Loucy (cell line): ENCODE data around the gene MMP15.
"Not testable (repeated sequence)": the region's sequence is repeated elsewhere in the genome, so short reads cannot be mapped to it uniquely, and the experiment has no call there.

Source experiments
- H2AFZ ChIP-seq: fragments of 200-600 bp; sonication (generic); 2 replicates; pipeline ENCODE4 v1.6.0; 2016; ENCODE audit warnings: antibody characterized with exemption, mild to moderate bottlenecking, low read length, moderate library complexity
- H3F3A ChIP-seq: fragments of 200-600 bp; 2 replicates; pipeline ENCODE4 v1.6.0; 2016; ENCODE audit warnings: antibody characterized with exemption, low read depth, mild to moderate bottlenecking
- H3K27me3 ChIP-seq: fragments of 200-600 bp; sonication (generic); 2 replicates; pipeline ENCODE4 v1.6.1; 2014; ENCODE audit warnings: low read length, mild to moderate bottlenecking; ENCODE audit not compliant: insufficient read depth, poor library complexity, severe bottlenecking
- H3K36me3 ChIP-seq: fragments of 200-600 bp; sonication (generic); 2 replicates; pipeline ENCODE4 v1.6.1; 2016; ENCODE audit warnings: low read length; ENCODE audit not compliant: insufficient read depth
- H3K4me1 ChIP-seq: fragments of 200-600 bp; sonication (generic); 2 replicates; pipeline ENCODE4 v1.5.1; 2014; ENCODE audit warnings: low read length, mild to moderate bottlenecking; ENCODE audit not compliant: insufficient read depth, poor library complexity, severe bottlenecking
- H3K4me2 ChIP-seq: fragments of 200-600 bp; sonication (generic); 2 replicates; pipeline ENCODE4 v1.6.0; 2014; ENCODE audit warnings: antibody characterized with exemption, low read length, low read depth, mild to moderate bottlenecking; ENCODE audit not compliant: poor library complexity, severe bottlenecking
- H3K4me3 ChIP-seq: fragments of 200-600 bp; sonication (generic); 2 replicates; pipeline ENCODE4 v1.5.1; 2014; ENCODE audit warnings: low read length, mild to moderate bottlenecking, mixed read lengths; ENCODE audit not compliant: poor library complexity, severe bottlenecking
- H3K79me2 ChIP-seq: fragments of 200-600 bp; sonication (generic); 2 replicates; pipeline ENCODE4 v1.6.1; 2014; ENCODE audit warnings: low read length; ENCODE audit not compliant: insufficient read depth
- H3K9ac ChIP-seq: fragments of 200-600 bp; sonication (generic); 2 replicates; pipeline ENCODE4 v1.6.0; 2014; ENCODE audit warnings: mild to moderate bottlenecking, low read depth, low read length, moderate library complexity; ENCODE audit not compliant: poor library complexity, severe bottlenecking
- H3K9me2 ChIP-seq: fragments of 200-600 bp; sonication (generic); replicated peaks from 2 replicates; pipeline ENCODE4 v1.6.1; 2016; ENCODE audit warnings: low read depth, low read length, mixed read lengths
- H3K9me3 ChIP-seq: fragments of 200-600 bp; sonication (generic); 2 replicates; pipeline ENCODE4 v1.6.1; 2014; ENCODE audit warnings: mild to moderate bottlenecking, antibody characterized with exemption, low read length, low read depth; ENCODE audit not compliant: insufficient read depth
- H4K20me1 ChIP-seq: fragments of 200-600 bp; sonication (generic); 2 replicates; pipeline ENCODE4 v1.6.0; 2014; ENCODE audit warnings: antibody characterized with exemption, low read length, mild to moderate bottlenecking; ENCODE audit not compliant: insufficient read depth, poor library complexity, severe bottlenecking
- EZH2phosphoT487 ChIP-seq: fragments of 200-600 bp; IDR thresholded peaks from 2 replicates; pipeline ENCODE4 v1.6.1; 2018; ENCODE audit warnings: antibody characterized with exemption, mild to moderate bottlenecking, moderate library complexity, borderline replicate concordance
- TF ChIP-seq, protein P1 (sequence below): fragments of 200-600 bp; sonication (generic); conservative IDR thresholded peaks from 2 replicates; pipeline ENCODE4 v1.5.1; 2014; ENCODE audit warnings: mild to moderate bottlenecking, antibody characterized with exemption, low read length

The MMP15 gene

GRCh38 chr16:58094026-58094425 lies 68.5 kb downstream of the MMP15 start:
- H3K9ac ChIP-seq = no peak overlapping the region
- no peaks in the 10 kb centered on the region for H3K9me2 ChIP-seq
- no peaks in the 10 kb centered on the region for H3K27me3 ChIP-seq
- TF ChIP-seq, protein P1, sequence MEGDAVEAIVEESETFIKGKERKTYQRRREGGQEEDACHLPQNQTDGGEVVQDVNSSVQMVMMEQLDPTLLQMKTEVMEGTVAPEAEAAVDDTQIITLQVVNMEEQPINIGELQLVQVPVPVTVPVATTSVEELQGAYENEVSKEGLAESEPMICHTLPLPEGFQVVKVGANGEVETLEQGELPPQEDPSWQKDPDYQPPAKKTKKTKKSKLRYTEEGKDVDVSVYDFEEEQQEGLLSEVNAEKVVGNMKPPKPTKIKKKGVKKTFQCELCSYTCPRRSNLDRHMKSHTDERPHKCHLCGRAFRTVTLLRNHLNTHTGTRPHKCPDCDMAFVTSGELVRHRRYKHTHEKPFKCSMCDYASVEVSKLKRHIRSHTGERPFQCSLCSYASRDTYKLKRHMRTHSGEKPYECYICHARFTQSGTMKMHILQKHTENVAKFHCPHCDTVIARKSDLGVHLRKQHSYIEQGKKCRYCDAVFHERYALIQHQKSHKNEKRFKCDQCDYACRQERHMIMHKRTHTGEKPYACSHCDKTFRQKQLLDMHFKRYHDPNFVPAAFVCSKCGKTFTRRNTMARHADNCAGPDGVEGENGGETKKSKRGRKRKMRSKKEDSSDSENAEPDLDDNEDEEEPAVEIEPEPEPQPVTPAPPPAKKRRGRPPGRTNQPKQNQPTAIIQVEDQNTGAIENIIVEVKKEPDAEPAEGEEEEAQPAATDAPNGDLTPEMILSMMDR = no peak
- no peak for TF ChIP-seq EZH2phosphoT487
- H3K4me3 ChIP-seq = no peak overlapping the region
- peaks cover 23% of the 10 kb centered on the region for H3K4me1 ChIP-seq
- H3K79me2 ChIP-seq = no peaks in the 10 kb centered on the region
- H3K9me3 ChIP-seq = no peaks in the 10 kb centered on the region
- no peaks in the 10 kb centered on the region for H4K20me1 ChIP-seq
- H2AFZ ChIP-seq = no peak overlapping the region
- no peak overlapping the region for H3K4me2 ChIP-seq
- no peaks in the 10 kb centered on the region for H3K36me3 ChIP-seq
- H3F3A ChIP-seq = no peaks in the 10 kb centered on the region

- Histone ChIP-seq H3K79me2 (no peaks in the 10 kb centered on the region), H2AFZ (0 out of 2 replicates have a peak overlapping the region, but pooled peaks have one; percentile 36), H3K4me2 (peak overlapping the region; percentile 14), H3K9me3 (no peaks in the 10 kb centered on the region), H3K9me2 (no peaks in the 10 kb centered on the region), H4K20me1 (no peaks in the 10 kb centered on the region), H3F3A (no peaks in the 10 kb centered on the region), H3K27me3 (no peaks in the 10 kb centered on the region), H3K9ac (peak overlapping the region; percentile 42), H3K4me3 (no peak overlapping the region), H3K36me3 (no peaks in the 10 kb centered on the region), H3K4me1 (peaks cover 25% of the 10 kb centered on the region)
- no peak for TF ChIP-seq EZH2phosphoT487
- TF ChIP-seq, protein P1 = no peak
Observed at GRCh38 chr16:58094791-58095574, 69.4 kb downstream of the MMP15 start.

GRCh38 chr16:58095575-58095960 lies 70.0 kb downstream of the MMP15 start:
- Histone ChIP-seq H3K4me2 (peak overlapping the region; percentile 14), H3K4me1 (peaks cover 31% of the 10 kb centered on the region)
- H4K20me1 ChIP-seq, H3K9me3 ChIP-seq, H3K9ac ChIP-seq, H3K9me2 ChIP-seq, H3K4me3 ChIP-seq, H3K36me3 ChIP-seq, H3K79me2 ChIP-seq, H3K27me3 ChIP-seq, H3F3A ChIP-seq, H2AFZ ChIP-seq: not testable (repeated sequence)

- Histone ChIP-seq H3K9ac (no peak overlapping the region), H3K4me2 (no peak overlapping the region), H3K9me2 (no peaks in the 10 kb centered on the region), H2AFZ (no peak overlapping the region), H3F3A (no peaks in the 10 kb centered on the region), H3K9me3 (no peaks in the 10 kb centered on the region), H3K4me3 (no peak overlapping the region), H3K27me3 (no peaks in the 10 kb centered on the region), H4K20me1 (no peaks in the 10 kb centered on the region), H3K4me1 (peaks cover 36% of the 10 kb centered on the region), H3K36me3 (no peaks in the 10 kb centered on the region), H3K79me2 (no peaks in the 10 kb centered on the region)
- TF ChIP-seq, protein P1 = no peak
- TF ChIP-seq EZH2phosphoT487 = no peak
Observed at GRCh38 chr16:58096249-58096648, 70.7 kb downstream of the MMP15 start.
